ENCODE results near the gene ATP5F1A. TPM values are rescaled to one million over a fixed set of nuclear protein-coding genes. Genes with fewer than 3 reads are reported as not detected.

Gene ATP5F1A
- total and polyA plus RNA-seq, 2 of the 4 experiments (the other 2 are of a cell fraction): 543 to 1,085 TPM

DNA sequence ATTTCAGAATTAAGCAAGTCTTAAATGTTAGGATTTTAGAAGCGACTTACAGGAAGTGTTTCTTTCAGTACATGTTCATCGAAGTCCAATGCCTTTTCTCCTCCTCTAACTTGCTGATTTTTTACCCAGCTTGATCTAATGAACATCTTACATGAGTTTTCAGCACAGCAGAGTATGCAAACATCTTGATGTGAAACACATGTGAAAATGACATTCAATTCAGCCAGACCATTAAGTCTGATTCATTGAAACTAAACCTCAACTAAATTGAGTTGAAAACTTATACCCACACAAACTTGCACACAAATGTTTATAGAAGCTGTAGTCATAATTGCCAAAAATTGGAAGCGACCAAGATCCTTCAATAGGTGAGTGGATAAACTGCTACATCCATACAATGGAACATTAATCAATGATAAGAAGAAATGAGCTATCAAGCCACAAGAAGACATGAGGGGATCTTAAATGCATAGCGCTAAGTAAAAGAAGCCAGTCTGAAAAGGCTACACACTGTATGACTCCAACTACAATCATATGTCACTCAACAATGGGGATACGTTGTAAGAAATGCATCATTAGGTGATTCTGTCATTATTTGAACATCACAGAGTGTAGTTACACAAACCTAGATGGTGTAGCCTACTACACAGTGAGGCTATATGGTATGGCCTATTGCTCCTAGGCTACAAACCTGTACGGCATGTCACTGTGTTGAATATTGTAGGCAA is 44.6 kb downstream of the ATP5F1A start:
- no peak overlapping the region for H3K4me2 ChIP-seq (ENCODE audit: low read depth, low read length)
- in situ Hi-C loops (cut with MboI; ENCODE audit: low sequenced_read_pairs): no loop called here
- peaks cover 20 to 36% of the 10 kb centered on the region in 2 experiments for H3K79me1 ChIP-seq (ENCODE audit: low read depth in 1 of 2, low read length in 2 of 2)
- peak overlapping the region; percentile 16 for H2BK5ac ChIP-seq (ENCODE audit: low read depth, low read length, poor library complexity, severe bottlenecking)
- no peak overlapping the region for H3K23ac ChIP-seq (ENCODE audit: low read depth, low read length)
- no peak overlapping the region for H2BK15ac ChIP-seq (ENCODE audit: low read depth, low read length)
- 80% methylated on average over 2 of the region's 6 CpGs; no CpG with 5 or more reads in 1 of the 2 experiments for WGBS, 2 experiments (ENCODE audit: extremely low coverage in 2 of 2, insufficient read length in 1 of 2)
- H3K9me1 ChIP-seq (ENCODE audit: insufficient read depth, low read length): peaks cover 3% of the 10 kb centered on the region; the same call in 1 of the 2 replicates
- no peaks in the 10 kb centered on the region for H3K36me3 ChIP-seq (ENCODE audit: control insufficient read depth, insufficient read depth, low read length)
- H4K8ac ChIP-seq (ENCODE audit: low read depth in 2 of 2, low read length in 2 of 2): no peak overlapping the region
- dilution Hi-C loops (cut with HindIII; ENCODE audit: low sequenced_read_pairs, unreplicated experiment): no loop called here
- H3K56ac ChIP-seq (ENCODE audit: extremely low read depth, insufficient read depth, low read length): no peak overlapping the region
- H3K27ac ChIP-seq (ENCODE audit: insufficient read depth, low read length): no peak overlapping the region
- DNase-seq (peak; percentile 68), ATAC-seq (ENCODE audit: low read depth) (peak; percentile 13; the same call in 1 of the 2 replicates)
- no peak overlapping the region for H3K4me3 ChIP-seq (ENCODE audit: insufficient read depth, low read depth, low read length)
- no peak overlapping the region for H3K9ac ChIP-seq (ENCODE audit: low read depth, low read length)
- H3K9me3 ChIP-seq (ENCODE audit: control insufficient read depth, insufficient read depth, low read length): no peaks in the 10 kb centered on the region
- peak overlapping the region; percentile 26; the same call in 1 of the 2 replicates for H3K18ac ChIP-seq (ENCODE audit: low read depth, low read length)
- H2AK5ac ChIP-seq (ENCODE audit: low read depth, low read length): no peak overlapping the region
- no peak overlapping the region for H3K14ac ChIP-seq (replicated peaks; ENCODE audit: low read depth, low read length)
- no peak overlapping the region for H2BK20ac ChIP-seq (ENCODE audit: low read depth, low read length)
- H3K27me3 ChIP-seq (ENCODE audit: control insufficient read depth, insufficient read depth, low read length): no peaks in the 10 kb centered on the region
- peaks cover 10% of the 10 kb centered on the region; the same call in 1 of the 2 replicates for H4K20me1 ChIP-seq (ENCODE audit: insufficient read depth, low read length)
- H2AFZ ChIP-seq (replicated peaks; ENCODE audit: low read length, poor library complexity): no peak overlapping the region
- H2BK120ac ChIP-seq (ENCODE audit: low read depth, low read length): no peak overlapping the region
- H3K4me1 ChIP-seq (ENCODE audit: control insufficient read depth, insufficient read depth, low read length): peaks cover 8% of the 10 kb centered on the region
- CTCF ChIA-PET: interaction anchor here (0.7 kb wide), 1 partner anchor 77 kb away, joined by 4 read pairs; no protein-coding TSS in a partner anchor
- no TSS peak for BruUV-seq (replicated peaks)
- POLR2A ChIA-PET (ENCODE audit: unreplicated experiment): no interaction called here
- no peak overlapping the region for H4K91ac ChIP-seq (ENCODE audit: insufficient read depth, low read depth, low read length)
- H2AK9ac ChIP-seq (replicated peaks; ENCODE audit: low read depth, low read length, poor library complexity): no peak overlapping the region
- H4K5ac ChIP-seq (ENCODE audit: low read depth, low read length): no peak overlapping the region
- intact Hi-C loops (cut with micrococcal nuclease): no loop called here
- no peak overlapping the region for H3K4ac ChIP-seq (ENCODE audit: low read depth, low read length)
- TF ChIP-seq, protein P1, sequence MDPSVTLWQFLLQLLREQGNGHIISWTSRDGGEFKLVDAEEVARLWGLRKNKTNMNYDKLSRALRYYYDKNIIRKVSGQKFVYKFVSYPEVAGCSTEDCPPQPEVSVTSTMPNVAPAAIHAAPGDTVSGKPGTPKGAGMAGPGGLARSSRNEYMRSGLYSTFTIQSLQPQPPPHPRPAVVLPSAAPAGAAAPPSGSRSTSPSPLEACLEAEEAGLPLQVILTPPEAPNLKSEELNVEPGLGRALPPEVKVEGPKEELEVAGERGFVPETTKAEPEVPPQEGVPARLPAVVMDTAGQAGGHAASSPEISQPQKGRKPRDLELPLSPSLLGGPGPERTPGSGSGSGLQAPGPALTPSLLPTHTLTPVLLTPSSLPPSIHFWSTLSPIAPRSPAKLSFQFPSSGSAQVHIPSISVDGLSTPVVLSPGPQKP (IDR thresholded peaks at IDR 0.05; ENCODE audit: borderline replicate concordance, low read depth, low read length): no peak
- TF ChIP-seq, protein P2, sequence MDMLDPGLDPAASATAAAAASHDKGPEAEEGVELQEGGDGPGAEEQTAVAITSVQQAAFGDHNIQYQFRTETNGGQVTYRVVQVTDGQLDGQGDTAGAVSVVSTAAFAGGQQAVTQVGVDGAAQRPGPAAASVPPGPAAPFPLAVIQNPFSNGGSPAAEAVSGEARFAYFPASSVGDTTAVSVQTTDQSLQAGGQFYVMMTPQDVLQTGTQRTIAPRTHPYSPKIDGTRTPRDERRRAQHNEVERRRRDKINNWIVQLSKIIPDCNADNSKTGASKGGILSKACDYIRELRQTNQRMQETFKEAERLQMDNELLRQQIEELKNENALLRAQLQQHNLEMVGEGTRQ (IDR thresholded peaks at IDR 0.05; ENCODE audit: low read depth, low read length): no peak
- no peak for TF ChIP-seq CHD1 (IDR thresholded peaks at IDR 0.05; ENCODE audit: low read depth, low read length)
- no peak for TF ChIP-seq POLR2A (IDR thresholded peaks at IDR 0.05; ENCODE audit: low read depth, low read length)
- TF ChIP-seq, protein P3, sequence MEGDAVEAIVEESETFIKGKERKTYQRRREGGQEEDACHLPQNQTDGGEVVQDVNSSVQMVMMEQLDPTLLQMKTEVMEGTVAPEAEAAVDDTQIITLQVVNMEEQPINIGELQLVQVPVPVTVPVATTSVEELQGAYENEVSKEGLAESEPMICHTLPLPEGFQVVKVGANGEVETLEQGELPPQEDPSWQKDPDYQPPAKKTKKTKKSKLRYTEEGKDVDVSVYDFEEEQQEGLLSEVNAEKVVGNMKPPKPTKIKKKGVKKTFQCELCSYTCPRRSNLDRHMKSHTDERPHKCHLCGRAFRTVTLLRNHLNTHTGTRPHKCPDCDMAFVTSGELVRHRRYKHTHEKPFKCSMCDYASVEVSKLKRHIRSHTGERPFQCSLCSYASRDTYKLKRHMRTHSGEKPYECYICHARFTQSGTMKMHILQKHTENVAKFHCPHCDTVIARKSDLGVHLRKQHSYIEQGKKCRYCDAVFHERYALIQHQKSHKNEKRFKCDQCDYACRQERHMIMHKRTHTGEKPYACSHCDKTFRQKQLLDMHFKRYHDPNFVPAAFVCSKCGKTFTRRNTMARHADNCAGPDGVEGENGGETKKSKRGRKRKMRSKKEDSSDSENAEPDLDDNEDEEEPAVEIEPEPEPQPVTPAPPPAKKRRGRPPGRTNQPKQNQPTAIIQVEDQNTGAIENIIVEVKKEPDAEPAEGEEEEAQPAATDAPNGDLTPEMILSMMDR (conservative IDR thresholded peaks at IDR 0.05; ENCODE audit: low read depth, low read length): no peak
- TF ChIP-seq RAD21 (IDR thresholded peaks at IDR 0.05; ENCODE audit: low read length): no peak
- TF ChIP-seq SMC3 (IDR thresholded peaks at IDR 0.05; ENCODE audit: low read depth, low read length): no peak
- TF ChIP-seq MXI1 (IDR thresholded peaks at IDR 0.05; ENCODE audit: borderline replicate concordance, low read depth, low read length): no peak
- no peak for TF ChIP-seq NFE2L2 (IDR thresholded peaks at IDR 0.05; ENCODE audit: low read depth, low read length)
- TF ChIP-seq CEBPB (IDR thresholded peaks at IDR 0.05; ENCODE audit: low read depth, low read length): no peak
- TF ChIP-seq RCOR1 (IDR thresholded peaks at IDR 0.05; ENCODE audit: insufficient replicate concordance, low read length): no peak
- no peak for TF ChIP-seq BHLHE40 (IDR thresholded peaks at IDR 0.05; ENCODE audit: low read depth, low read length)
- TF ChIP-seq MAZ (IDR thresholded peaks at IDR 0.05; ENCODE audit: borderline replicate concordance, low read depth, low read length): no peak
- TF ChIP-seq MAFK (IDR thresholded peaks at IDR 0.05; ENCODE audit: low read depth, low read length): no peak
- no peak for TF ChIP-seq FOS (IDR thresholded peaks at IDR 0.05; ENCODE audit: low read depth, low read length)

All from IMR-90 (cell line).